HepG2 (cell line): Measurements from ENCODE around the gene CALN1. TPM values are rescaled to one million over a fixed set of nuclear protein-coding genes. Genes with fewer than 3 reads are reported as not detected.

Experiments used
- ATAC-seq: fragments of 200-7000 bp; cut with Tn5 transposase; 3 replicates; pipeline ENCODE4 v1.9.1; 2020; ENCODE audit warnings: mild to moderate bottlenecking, moderate library complexity
- BruUV-seq: library from RNA; stranded (reverse); fragments of 400-500 nt; replicated peaks from 2 replicates; lab custom pipeline; 2021; lab: Mats Ljungman, UMichigan
- CTCF ChIA-PET: fragments of 300-600 bp; formaldehyde crosslinking; extraction: SDS; loops from one replicate; lab custom pipeline; 2021; ENCODE audit warnings: low total read pairs, inconsistent platforms, low intra/inter-chr PET ratio; lab: Yijun Ruan, JAX
- POLR2A ChIA-PET: fragments of 350-600 bp; sonication (Branson Sonifier 250); formaldehyde crosslinking; loops from one replicate; lab custom pipeline; 2020; ENCODE audit warnings: antibody characterized with exemption, inconsistent platforms; lab: Yijun Ruan, JAX
- DNase-seq: peaks from one replicate; pipeline ENCODE4 v3.0.0-alpha.2; 2015; ENCODE audit warnings: low spot score
- FAIRE-seq: peaks from 3 replicates; lab custom pipeline; 2011; peaks lifted over from hg19 to GRCh38; lab: Jason Lieb, UNC
- H2AFZ ChIP-seq: one replicate; pipeline ENCODE4 v1.6.1; 2011; ENCODE audit warnings: low read length, inconsistent platforms
- H3K27ac ChIP-seq: fragments of 300-600 bp; 3 replicates; pipeline ENCODE4 v1.8.0; 2011; ENCODE audit warnings: mixed run types, mild to moderate bottlenecking, mixed read lengths, low read length, inconsistent platforms; ENCODE audit not compliant: insufficient read depth; ENCODE audit errors: extremely low read length
- H3K27me3 ChIP-seq, 2 experiments: fragments of 200-600 bp in 1 of 2; 2 replicates in 1 of 2; 3 replicates in 1 of 2; pipeline versions ENCODE4 v1.6.0 to v1.8.0; 2011; ENCODE audit warnings: low read length in 2 of 2, mild to moderate bottlenecking in 2 of 2, moderate library complexity in 2 of 2, inconsistent platforms in 1 of 2; ENCODE audit not compliant: insufficient read depth in 2 of 2, control insufficient read depth in 1 of 2
- H3K36me3 ChIP-seq, 2 experiments: fragments of 200-600 bp in 1 of 2; replicated peaks in 1 of 2; 2 replicates in 1 of 2; 3 replicates in 1 of 2; pipeline versions ENCODE4 v1.5.1 to v1.8.0; 2011; ENCODE audit warnings: low read length in 2 of 2, inconsistent platforms in 1 of 2; ENCODE audit not compliant: insufficient read depth in 2 of 2, control insufficient read depth in 1 of 2
- H3K4me1 ChIP-seq: 2 replicates; pipeline ENCODE4 v1.5.1; 2012; ENCODE audit warnings: low read length, inconsistent platforms; ENCODE audit not compliant: insufficient read depth
- H3K4me2 ChIP-seq: 2 replicates; pipeline ENCODE4 v1.6.0; 2011; ENCODE audit warnings: low read depth, low read length, inconsistent platforms
- H3K4me3 ChIP-seq, 3 experiments: fragments of 200-600 bp in 1 of 3; sonication (generic), shearing (Covaris generic) in 1 of 3; replicated peaks in 1 of 3; 2 replicates each; pipeline ENCODE4 v1.5.1; 2011 to 2016; ENCODE audit warnings: low read length in 3 of 3, inconsistent platforms in 2 of 3, low read depth in 2 of 3, mild to moderate bottlenecking in 2 of 3, control low read depth in 1 of 3, mixed read lengths in 1 of 3; ENCODE audit not compliant: insufficient read depth in 1 of 3
- H3K79me2 ChIP-seq: one replicate; pipeline ENCODE4 v1.6.1; 2011; ENCODE audit warnings: low read length, inconsistent platforms; ENCODE audit not compliant: insufficient read depth
- H3K9ac ChIP-seq: 2 replicates; pipeline ENCODE4 v1.6.0; 2011; ENCODE audit warnings: mild to moderate bottlenecking, low read depth, low read length, inconsistent platforms; ENCODE audit not compliant: insufficient read depth
- H3K9me3 ChIP-seq: 2 replicates; pipeline ENCODE4 v1.5.1; 2012; ENCODE audit warnings: mild to moderate bottlenecking, low read length
- H4K20me1 ChIP-seq: 2 replicates; pipeline ENCODE4 v1.6.0; 2011; ENCODE audit warnings: inconsistent platforms, mild to moderate bottlenecking, low read length, moderate library complexity; ENCODE audit not compliant: insufficient read depth
- ATF2 ChIP-seq: sonication (generic); formaldehyde crosslinking; IDR thresholded peaks from 2 replicates; pipeline ENCODE4 v1.4.0; 2020; ENCODE audit warnings: missing genetic modification reagents
- ATF7-NPFF ChIP-seq: sonication (generic); formaldehyde crosslinking; IDR thresholded peaks from 2 replicates; pipeline ENCODE4 v1.8.1; 2023; ENCODE audit warnings: mild to moderate bottlenecking, low read depth, missing genetic modification reagents, moderate library complexity
- HIVEP1 ChIP-seq: sonication (generic); formaldehyde crosslinking; IDR thresholded peaks from 2 replicates; pipeline ENCODE4 v1.4.0; 2020; ENCODE audit warnings: mild to moderate bottlenecking, missing genetic modification reagents
- MAZ ChIP-seq, 2 experiments: sonication (generic) in 1 of 2; formaldehyde crosslinking in 1 of 2; IDR thresholded peaks; 2 replicates each; pipeline versions ENCODE4 v1.5.0 to v1.6.1; 2012 to 2020; ENCODE audit warnings: low read depth in 2 of 2, mild to moderate bottlenecking in 2 of 2, borderline replicate concordance in 1 of 2, improper control_type of control experiment in 1 of 2, low read length in 1 of 2, missing genetic modification reagents in 1 of 2, moderate library complexity in 1 of 2
- NCOA5 ChIP-seq: sonication (generic); formaldehyde crosslinking; IDR thresholded peaks from 2 replicates; pipeline ENCODE4 v1.4.0; 2020; ENCODE audit warnings: missing genetic modification reagents
- PCBP1 ChIP-seq: fragments of 200-400 bp; formaldehyde crosslinking; IDR thresholded peaks from 2 replicates; pipeline ENCODE4 v1.6.1; 2017; ENCODE audit warnings: mild to moderate bottlenecking, low read depth, low read length, borderline replicate concordance
- PLSCR1 ChIP-seq: sonication (generic); formaldehyde crosslinking; IDR thresholded peaks from 2 replicates; pipeline ENCODE4 v1.5.0; 2020; ENCODE audit warnings: missing genetic modification reagents, mild to moderate bottlenecking, borderline replicate concordance
- STAT5B ChIP-seq: sonication (generic); formaldehyde crosslinking; IDR thresholded peaks from 2 replicates; pipeline ENCODE4 v1.4.0; 2020; ENCODE audit warnings: missing genetic modification reagents
- U2AF2 ChIP-seq: fragments of 200-400 bp; formaldehyde crosslinking; IDR thresholded peaks from 2 replicates; pipeline ENCODE4 v1.6.1; 2017; ENCODE audit warnings: low read depth, mild to moderate bottlenecking, low read length
- ZNF101 ChIP-seq: sonication (generic); formaldehyde crosslinking; IDR thresholded peaks from 2 replicates; pipeline ENCODE4 v1.4.0; 2020; ENCODE audit warnings: mild to moderate bottlenecking, low read depth, missing genetic modification reagents, borderline replicate concordance
- ZNF224 ChIP-seq: sonication (generic); formaldehyde crosslinking; IDR thresholded peaks from 2 replicates; pipeline ENCODE4 v1.5.0; 2020; ENCODE audit warnings: mild to moderate bottlenecking, missing genetic modification reagents
- ZNF24 ChIP-seq: fragments of 450-650 bp; IDR thresholded peaks from 2 replicates; pipeline ENCODE4 v1.6.1; 2017; ENCODE audit warnings: antibody characterized with exemption, mild to moderate bottlenecking
- ZNF460 ChIP-seq: sonication (generic); formaldehyde crosslinking; IDR thresholded peaks from 2 replicates; pipeline ENCODE4 v1.5.1; 2020; ENCODE audit warnings: missing genetic modification reagents, mild to moderate bottlenecking, borderline replicate concordance
- ZNF687 ChIP-seq: sonication (generic); formaldehyde crosslinking; IDR thresholded peaks from 2 replicates; pipeline ENCODE4 v1.5.1; 2020; ENCODE audit warnings: mild to moderate bottlenecking, missing genetic modification reagents, moderate library complexity
- WGBS: methylation state at CpG from one replicate; pipeline ENCODE4 v1.1.6; 2017; ENCODE audit warnings: low lambda C conversion rate; 5-methylcytosine and 5-hydroxymethylcytosine counted together
- in situ Hi-C: cut with HindIII; loops from 2 replicates; pipeline ENCODE4 v1.10.0; 2017; ENCODE audit warnings: low pct_unique_long_range_greater_than_20kb; ENCODE audit not compliant: extremely low pct_ligation_motif_present
- intact Hi-C: fragments of 100-400 bp; cut with micrococcal nuclease; formaldehyde crosslinking; loops from one replicate; pipeline ENCODE4 v1.10.0; 2022; ENCODE audit not compliant: unreplicated experiment
- polyA plus RNA-seq, 8 experiments: library from polyadenylated mRNA; depleted of rRNA in 3 of 8; stranded (reverse) in 7 of 8; unstranded in 1 of 8; fragments of >200 nt; fragmentation: Illumina TruSeq in 4 of 8; extraction: Trizol in 4 of 8; gene quantifications; 2 replicates each; pipeline versions ENCODE4 v1.2.1 to v1.2.3, GENCODE V29; 2011 to 2016; ENCODE audit warnings: low read depth in 4 of 8, missing spikeins in 1 of 8, mixed read lengths in 1 of 8; ENCODE audit not compliant: insufficient read depth in 1 of 8
- total RNA-seq, 5 experiments: library from RNA; depleted of rRNA; stranded (reverse); fragments of >200 nt; fragmentation: Illumina TruSeq; extraction: Trizol; gene quantifications; 2 replicates each; pipeline ENCODE4 v1.2.3, GENCODE V29; 2016; ENCODE audit warnings: low read depth in 1 of 5

The CALN1 gene
- total and polyA plus RNA-seq, 2 of the 13 experiments (the other 11 are each of a cell fraction or from before 2014, with no cell fraction given): not detected

- BruUV-seq: no TSS peak
- Histone ChIP-seq H3K4me2 (no peak overlapping the region), H3K4me1 (no peaks in the 10 kb centered on the region), H3K4me3 (no peak overlapping the region), H3K36me3 (no peaks in the 10 kb centered on the region), H4K20me1 (no peaks in the 10 kb centered on the region), H2AFZ (no peak overlapping the region)
- FAIRE-seq: no peak
- ATAC-seq: no peak
- POLR2A ChIA-PET: no interaction called here
- intact Hi-C loops: no loop called here
- DNase-seq: no peak
- 8% methylated on average over 3 of the region's 3 CpGs for WGBS
- no peak for TF ChIP-seq ZNF687
- no peak for TF ChIP-seq ZNF460
- no peak for TF ChIP-seq PCBP1
- TF ChIP-seq ATF2: no peak
- TF ChIP-seq U2AF2: no peak
- TF ChIP-seq ZNF224: no peak
- no peak for TF ChIP-seq MAZ (IDR thresholded peaks at IDR 0.05; ENCODE audit: borderline replicate concordance, low read depth, low read length)
- TF ChIP-seq MAZ (CRISPR knock-in tag; IDR thresholded peaks at IDR 0.05; ENCODE audit: low read depth): no peak
- TF ChIP-seq ATF7-NPFF (CRISPR knock-in tag): no peak
- no peak for TF ChIP-seq NCOA5 (CRISPR knock-in tag)
- no peak for TF ChIP-seq PLSCR1
- TF ChIP-seq ZNF24: no peak
- no peak for TF ChIP-seq ZNF101
- no peak for TF ChIP-seq STAT5B (CRISPR knock-in tag)
- no peak for TF ChIP-seq HIVEP1 (CRISPR knock-in tag)
- TF ChIP-seq, all 625 proteins: peak for 0
- in situ Hi-C loops: no loop called here
- Histone ChIP-seq H3K27ac (no peak overlapping the region), H3K27me3 (0 out of 5 replicates have a peak, but pooled peaks cover 0 to 4% of the 10 kb centered on the region in 2 experiments), H3K9me3 (0 out of 2 replicates have a peak, but pooled peaks cover 8% of the 10 kb centered on the region), H3K79me2 (no peaks in the 10 kb centered on the region), H3K9ac (no peak overlapping the region)
- CTCF ChIA-PET: no interaction called here
These were observed 119.3 kb downstream of the CALN1 start for GRCh38 chr7:72292794-72293193.
